ENCODE results near the gene PCGF1. TPM values are rescaled to one million over a fixed set of nuclear protein-coding genes. Genes with fewer than 3 reads are reported as not detected.
A peak's percentile ranks its signal among the peaks of the same experiment; 100 is the strongest.

The PCGF1 gene
- total and polyA plus RNA-seq, 8 donors: 1.9 to 49.6 (median 14.7) TPM

DNA sequence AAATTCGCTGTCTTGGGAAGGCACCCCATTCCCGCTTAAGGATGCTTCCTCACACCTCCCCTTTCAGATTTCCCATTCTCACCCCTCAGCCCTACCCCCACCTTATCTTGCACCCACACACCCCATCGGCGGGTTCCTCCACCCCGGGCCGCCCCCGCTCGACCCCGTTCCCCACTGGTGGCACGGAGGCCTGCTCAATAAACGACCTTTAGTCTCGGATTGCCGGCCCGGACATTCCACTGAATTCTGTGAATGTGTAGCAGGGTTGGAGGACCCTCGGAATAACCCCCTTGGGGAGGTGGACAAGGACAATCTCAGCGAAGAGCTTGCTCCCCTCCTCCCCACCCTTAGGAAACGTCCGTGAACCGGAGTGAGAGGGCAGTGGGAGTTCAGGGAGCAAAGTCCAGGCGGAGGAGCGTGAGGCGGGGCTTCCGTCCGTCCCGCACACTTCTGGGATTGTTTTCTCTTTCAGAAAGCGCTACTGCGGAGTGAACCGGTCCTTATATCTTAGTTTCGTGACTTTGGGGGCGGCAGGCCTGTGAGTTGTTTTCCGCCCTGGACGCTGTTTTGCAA lies 5.3 kb downstream of the PCGF1 start:
- no peak for TF ChIP-seq CTCF (IDR thresholded peaks at IDR 0.05)
- peak in 2 of 3 donors; percentile 61 to 72 for TF ChIP-seq POLR2AphosphoS5 (IDR thresholded peaks at IDR 0.05)
- Histone ChIP-seq H3K27ac (peak overlapping the region; percentile 85 to 95 (median 93)), H3K27me3 (peaks cover 0 to 70% (median 30%) of the 10 kb centered on the region in 3 donors), H3K4me3 (peak overlapping the region; percentile 47 to 67 (median 52)), H3K36me3 (peaks cover 6 to 22% (median 17%) of the 10 kb centered on the region in 4 donors), H3K9me3 (no peaks in the 10 kb centered on the region), H3K4me1 (peaks cover 71 to 86% (median 85%) of the 10 kb centered on the region in 4 donors)
- DNase-seq: peak; percentile 68 to 85
- intact Hi-C loops (cut with DNase I; ENCODE audit: low total_unique reads): no loop called here
- 15 to 26% (median 17%) methylated on average over 32 of the region's 32 CpGs for WGBS, 5 donors

- Histone ChIP-seq H3K27ac (peak overlapping the region in 1 of 5 donors; percentile 93), H3K4me3 (peak overlapping the region in 1 of 4 donors; percentile 67), H3K27me3 (peaks cover 0 to 77% (median 30%) of the 10 kb centered on the region in 3 donors), H3K9me3 (no peaks in the 10 kb centered on the region), H3K36me3 (peaks cover 6 to 22% (median 17%) of the 10 kb centered on the region in 4 donors), H3K4me1 (peaks cover 67 to 82% (median 79%) of the 10 kb centered on the region in 4 donors)
- TF ChIP-seq POLR2A (IDR thresholded peaks at IDR 0.05) (no peak), EP300 (IDR thresholded peaks at IDR 0.05) (no peak), POLR2AphosphoS5 (IDR thresholded peaks at IDR 0.05) (no peak), CTCF (IDR thresholded peaks at IDR 0.05) (no peak)
- intact Hi-C loops (cut with DNase I; ENCODE audit: low total_unique reads): no loop called here
- WGBS, 5 donors: 74 to 87% (median 81%) methylated on average over 18 of the region's 18 CpGs
- no peak for DNase-seq
Observed at GRCh38 chr2:74501335-74502071, 6.0 kb downstream of the PCGF1 start.

GRCh38 chr2:74500578-74500946 lies 6.9 kb downstream of the PCGF1 start:
- H3K36me3 ChIP-seq: peaks cover 6 to 13% (median 11%) of the 10 kb centered on the region in 4 donors
- H3K9me3 ChIP-seq: no peaks in the 10 kb centered on the region
- no peak for TF ChIP-seq POLR2AphosphoS5 (IDR thresholded peaks at IDR 0.05)
- no peak for TF ChIP-seq EP300 (IDR thresholded peaks at IDR 0.05)
- TF ChIP-seq POLR2A (IDR thresholded peaks at IDR 0.05): no peak
- TF ChIP-seq CTCF (IDR thresholded peaks at IDR 0.05): no peak
- DNase-seq: no peak
- H3K27ac ChIP-seq: no peak overlapping the region
- peaks cover 57 to 73% (median 70%) of the 10 kb centered on the region in 4 donors for H3K4me1 ChIP-seq
- H3K27me3 ChIP-seq: peaks cover 0 to 77% (median 30%) of the 10 kb centered on the region in 3 donors
- intact Hi-C loops (cut with DNase I; ENCODE audit: low total_unique reads): no loop called here
- no peak overlapping the region for H3K4me3 ChIP-seq

GRCh38 chr2:74499940-74500577 lies 7.4 kb downstream of the PCGF1 start:
- DNase-seq: no peak
- Histone ChIP-seq H3K4me3 (peak overlapping the region in 2 of 4 donors; percentile 40 to 42), H3K4me1 (peaks cover 52 to 68% (median 65%) of the 10 kb centered on the region in 4 donors), H3K27ac (no peak overlapping the region), H3K36me3 (peaks cover 2 to 8% (median 6%) of the 10 kb centered on the region in 4 donors), H3K9me3 (no peaks in the 10 kb centered on the region), H3K27me3 (peaks cover 0 to 77% (median 30%) of the 10 kb centered on the region in 3 donors)
- TF ChIP-seq POLR2AphosphoS5 (IDR thresholded peaks at IDR 0.05) (no peak), CTCF (IDR thresholded peaks at IDR 0.05) (no peak), POLR2A (IDR thresholded peaks at IDR 0.05) (no peak), EP300 (IDR thresholded peaks at IDR 0.05) (no peak)
- WGBS, 5 donors: 58 to 73% (median 69%) methylated on average over 14 to 15 of the region's 15 CpGs
- intact Hi-C loops (cut with DNase I; ENCODE audit: low total_unique reads): no loop called here
